ENCODE results near the gene OR5M8.

Gene OR5M8
- total RNA-seq: 0 reads per million in 4 experiments

GRCh38 chr11:56491270-56491669 lies at the start of gene OR5M8:
TSS of gene OR5M8 (minus strand) at chr11:56491370. CDS start at chr11:56491370, 0 bp downstream.
- no peak for DNase-seq

- DNase-seq: no peak
Observed at GRCh38 chr11:56533054-56533740, 42.0 kb upstream of the OR5M8 start.

- DNase-seq: no peak
Observed at GRCh38 chr11:56531856-56532255, 40.7 kb upstream of the OR5M8 start.

GRCh38 chr11:56522008-56522407 lies 30.8 kb upstream of the OR5M8 start:
- no peak for DNase-seq

- DNase-seq: no peak
Observed at GRCh38 chr11:56513280-56513679, 22.1 kb upstream of the OR5M8 start.

GRCh38 chr11:56509439-56509838 lies 18.3 kb upstream of the OR5M8 start:
- no peak for DNase-seq

GRCh38 chr11:56497010-56497409 lies 5.8 kb upstream of the OR5M8 start:
- DNase-seq: no peak

GRCh38 chr11:56495117-56495516 lies 3.9 kb upstream of the OR5M8 start:
- no peak for DNase-seq

- DNase-seq: no peak
Observed at GRCh38 chr11:56486801-56487200, 4.4 kb downstream of the OR5M8 start.

GRCh38 chr11:56474729-56475235 lies 16.4 kb downstream of the OR5M8 start:
- DNase-seq: no peak

GRCh38 chr11:56473252-56473651 lies 17.9 kb downstream of the OR5M8 start, which contains the start of gene OR5M3:
TSS of gene OR5M3 (minus strand) at chr11:56473352. CDS start at chr11:56470497, 2,855 bp downstream.
- no peak for DNase-seq

- no peak for DNase-seq
Observed at GRCh38 chr11:56457076-56457475, 34.1 kb downstream of the OR5M8 start.

- DNase-seq: no peak
Observed at GRCh38 chr11:56453521-56453920, 37.6 kb downstream of the OR5M8 start.
